GM23248 (cell line): ENCODE results near the gene FGF4.

Experiments used
- EZH2 ChIP-seq: fragments of 200-600 bp; sonication (generic); IDR thresholded peaks from 2 replicates; pipeline ENCODE4 v1.6.1; 2018; ENCODE audit warnings: antibody characterized with exemption, mild to moderate bottlenecking; ENCODE audit not compliant: insufficient read depth, poor library complexity, severe bottlenecking
- EZH2phosphoT487 ChIP-seq: fragments of 200-600 bp; sonication (generic); IDR thresholded peaks from 2 replicates; pipeline ENCODE4 v1.6.1; 2018; ENCODE audit warnings: antibody characterized with exemption, moderate library complexity, mild to moderate bottlenecking, low read depth; ENCODE audit not compliant: insufficient read depth

GRCh38 chr11:69799582-69799981 is 24.4 kb upstream of the FGF4 start:
- TF ChIP-seq EZH2 (no peak), EZH2phosphoT487 (no peak)
